ENCODE data around the gene PLEKHG4B.
"Not testable (repeated sequence)": the region's sequence is repeated elsewhere in the genome, so short reads cannot be mapped to it uniquely, and the experiment has no call there.

PLEKHG4B gene

DNA sequence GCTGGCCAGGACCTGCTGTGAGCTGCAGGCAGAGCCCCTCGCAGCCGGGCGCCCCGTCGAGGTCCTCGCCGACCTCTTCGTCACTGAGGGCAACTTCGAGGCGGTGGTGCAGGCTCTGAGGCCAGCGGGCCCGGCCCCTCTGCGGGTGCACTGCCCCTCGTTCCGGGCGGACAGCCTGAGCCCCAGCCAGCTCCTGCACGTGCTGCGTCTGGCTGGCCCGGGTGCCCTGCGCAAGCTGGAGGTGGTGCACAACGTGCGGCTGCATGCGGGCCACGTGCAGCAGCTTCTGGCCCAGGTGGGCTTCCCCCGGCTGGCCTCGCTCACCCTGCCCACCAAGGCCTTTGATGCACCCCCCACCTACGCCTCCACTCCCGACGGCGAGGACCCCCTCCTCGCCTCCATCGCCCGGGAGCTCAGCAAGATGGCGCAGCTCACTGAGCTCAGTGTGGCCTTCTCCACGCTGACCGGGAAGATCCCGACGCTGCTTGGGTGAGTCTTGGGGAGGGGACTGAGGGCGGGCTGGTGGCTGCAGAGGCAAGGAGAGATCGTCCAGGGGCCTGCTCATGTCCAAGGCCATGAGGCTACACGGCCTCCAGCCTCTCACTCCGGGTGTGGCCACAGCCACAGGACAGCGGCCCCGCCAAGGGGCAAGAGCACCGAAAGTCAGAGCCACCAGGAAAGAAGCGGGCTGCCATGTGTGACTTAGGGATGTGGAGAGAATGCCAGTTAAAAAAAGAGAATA lies 100.2 kb downstream of the PLEKHG4B start:
- DNase-seq, result no peak

- no peak for DNase-seq
Observed at GRCh38 chr5:192691-192969, 100.7 kb downstream of the PLEKHG4B start.

GRCh38 chr5:192970-193831 lies 101.2 kb downstream of the PLEKHG4B start:
- DNase-seq, result no peak

DNA sequence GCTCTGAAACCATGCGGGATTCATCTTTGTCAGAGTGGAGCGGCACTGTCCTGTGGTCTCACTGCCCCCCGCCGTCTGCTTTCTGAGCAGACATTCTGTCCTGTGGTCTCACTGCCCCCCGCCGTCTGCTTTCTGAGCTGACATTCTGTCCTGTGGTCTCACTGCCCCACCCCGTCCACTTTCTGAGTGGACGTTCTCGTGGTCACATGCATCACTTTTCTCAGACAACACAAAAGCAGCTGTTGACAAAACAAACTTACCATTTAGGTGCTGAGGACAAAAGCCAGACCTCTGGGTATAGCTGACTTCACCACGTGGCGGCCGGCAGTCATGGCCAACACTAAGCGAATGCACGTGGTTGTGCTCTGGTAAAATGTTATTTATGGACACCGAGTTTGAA lies 102.1 kb downstream of the PLEKHG4B start:
- DNase-seq, result no peak

GRCh38 chr5:194603-195209 lies 102.7 kb downstream of the PLEKHG4B start:
- DNase-seq, result no peak

GRCh38 chr5:195401-196160 lies 103.6 kb downstream of the PLEKHG4B start:
- no peak for DNase-seq

DNA sequence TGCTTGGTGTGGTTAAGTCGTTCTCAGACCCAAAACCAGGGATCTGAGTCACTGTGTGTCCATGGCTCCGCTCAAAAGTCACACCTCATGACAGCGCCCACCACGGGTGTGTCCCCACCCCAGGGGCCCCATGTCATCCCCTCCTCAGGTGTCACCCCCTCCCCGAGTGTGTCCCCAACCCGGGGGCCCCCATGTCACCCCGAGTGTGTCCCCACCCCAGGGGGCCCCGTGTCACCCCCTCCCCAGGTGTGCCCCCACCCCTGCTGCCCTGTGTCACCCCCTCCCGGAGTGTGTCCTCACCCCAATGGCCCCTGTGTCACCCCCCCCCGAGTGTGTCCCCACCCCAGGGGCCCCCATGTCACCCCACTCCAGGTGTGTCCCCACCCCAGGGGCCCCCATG lies 104.4 kb downstream of the PLEKHG4B start:
- DNase-seq, result no peak

DNA sequence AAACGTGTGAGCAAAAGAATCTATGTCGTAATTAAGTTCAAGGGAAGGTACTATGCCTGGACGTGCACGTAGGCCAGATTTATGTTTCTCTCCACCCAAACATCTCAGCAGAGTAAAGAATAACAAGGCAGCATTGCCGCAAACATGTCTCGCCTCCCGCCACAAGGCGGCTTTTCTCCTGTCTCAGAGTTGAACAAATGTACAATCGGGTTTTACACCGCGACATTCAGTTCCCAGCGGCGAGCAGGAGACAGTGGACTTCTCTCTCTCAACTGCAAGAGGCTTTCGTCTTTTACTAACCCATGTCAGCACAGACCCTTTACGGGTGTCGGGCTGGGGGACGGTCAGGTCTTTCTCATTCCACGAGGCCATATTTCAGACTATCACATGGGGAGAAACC lies 105.1 kb downstream of the PLEKHG4B start:
- not testable (repeated sequence) for DNase-seq

DNA sequence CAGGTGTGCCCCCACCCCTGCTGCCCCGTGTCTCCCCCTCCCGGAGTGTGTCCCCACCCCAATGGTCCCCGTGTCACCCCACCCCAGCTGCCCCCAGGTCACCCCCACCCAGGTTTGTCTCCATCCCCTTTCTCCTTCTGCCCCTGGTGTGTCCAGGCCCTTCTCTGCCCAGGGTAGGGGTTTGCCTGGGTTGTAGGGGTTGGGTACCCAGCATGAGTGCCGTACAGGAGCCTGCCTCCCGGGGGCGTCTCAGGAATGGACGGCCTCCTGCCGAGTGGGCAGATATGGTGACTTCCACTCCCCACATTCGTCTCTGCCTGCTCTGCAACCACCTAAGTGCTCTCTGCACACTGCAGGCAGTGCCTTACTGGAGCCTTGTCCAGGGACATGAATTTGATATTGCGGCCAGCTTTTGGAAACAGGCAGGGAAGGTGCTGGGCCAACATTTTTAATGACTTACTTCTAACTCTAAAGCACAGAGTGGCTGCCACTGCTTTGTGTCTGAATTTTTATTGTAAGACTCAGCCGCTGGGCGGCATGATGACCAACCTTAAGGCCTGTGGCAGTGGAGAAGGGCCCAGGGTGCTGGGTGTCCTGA lies 106.0 kb downstream of the PLEKHG4B start:
- no peak for DNase-seq

GRCh38 chr5:198516-199196 lies 106.7 kb downstream of the PLEKHG4B start:
- DNase-seq, result no peak

DNA sequence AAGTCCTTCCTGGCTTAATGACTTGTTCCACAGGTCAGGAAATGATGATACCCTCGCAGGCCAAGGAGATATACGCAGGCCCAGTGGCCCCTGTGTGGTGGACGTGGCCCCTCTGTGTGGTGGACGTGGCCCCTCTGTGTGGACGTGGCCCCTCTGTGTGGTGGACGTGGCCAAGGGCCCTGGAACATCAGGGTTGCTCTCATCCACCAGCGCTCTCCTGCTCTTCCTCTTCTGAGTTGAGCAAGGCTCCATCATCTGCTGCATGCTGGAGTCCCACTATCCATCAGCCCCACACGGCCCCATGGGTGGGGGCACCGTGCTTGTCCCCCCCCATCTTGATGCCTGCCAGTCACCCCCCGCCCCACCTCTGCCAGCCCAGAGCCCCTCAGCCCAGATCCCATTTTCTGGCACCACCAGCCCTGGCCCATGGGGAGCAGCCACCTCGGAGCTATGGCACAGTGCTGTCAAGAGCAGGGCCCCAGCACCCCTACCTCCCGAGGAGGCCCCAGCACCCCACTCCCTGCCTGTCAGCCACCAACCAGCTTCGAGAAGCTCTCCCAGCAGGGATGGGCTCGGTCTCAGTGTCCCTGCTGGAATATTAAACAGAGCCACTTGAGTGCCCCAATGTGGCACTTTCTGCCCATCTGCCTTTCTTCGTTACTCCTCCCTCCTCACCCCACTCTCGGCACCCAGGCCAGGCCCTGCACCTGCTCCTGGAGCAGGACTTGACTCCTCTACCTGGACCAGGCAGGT lies 107.4 kb downstream of the PLEKHG4B start:
- DNase-seq, result no peak

- no peak for DNase-seq
Observed at GRCh38 chr5:199950-200645, 108.1 kb downstream of the PLEKHG4B start.

- no peak for DNase-seq
Observed at GRCh38 chr5:200985-201384, 109.0 kb downstream of the PLEKHG4B start.

DNA sequence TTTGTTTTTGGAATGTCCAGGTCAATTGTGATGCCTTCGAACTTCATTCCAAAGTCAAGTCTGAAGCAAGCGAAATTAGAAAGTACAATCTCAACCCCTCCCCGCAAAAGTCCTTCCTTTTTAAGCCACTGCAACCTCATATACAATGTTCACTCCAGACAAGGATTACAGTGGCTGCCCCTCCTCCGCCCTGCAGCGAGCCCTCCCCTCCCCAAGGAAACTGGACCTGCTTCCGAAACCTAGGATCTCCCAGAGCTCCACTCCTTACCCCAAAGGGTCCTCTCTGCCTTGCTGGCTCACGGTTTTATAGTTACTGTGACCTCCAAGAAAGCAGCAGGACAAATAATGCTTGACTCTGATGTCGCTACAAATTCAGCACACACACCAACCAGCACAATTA lies 109.7 kb downstream of the PLEKHG4B start:
- DNase-seq, result no peak

GRCh38 chr5:203246-203930 lies 111.4 kb downstream of the PLEKHG4B start:
- no peak for DNase-seq

DNA sequence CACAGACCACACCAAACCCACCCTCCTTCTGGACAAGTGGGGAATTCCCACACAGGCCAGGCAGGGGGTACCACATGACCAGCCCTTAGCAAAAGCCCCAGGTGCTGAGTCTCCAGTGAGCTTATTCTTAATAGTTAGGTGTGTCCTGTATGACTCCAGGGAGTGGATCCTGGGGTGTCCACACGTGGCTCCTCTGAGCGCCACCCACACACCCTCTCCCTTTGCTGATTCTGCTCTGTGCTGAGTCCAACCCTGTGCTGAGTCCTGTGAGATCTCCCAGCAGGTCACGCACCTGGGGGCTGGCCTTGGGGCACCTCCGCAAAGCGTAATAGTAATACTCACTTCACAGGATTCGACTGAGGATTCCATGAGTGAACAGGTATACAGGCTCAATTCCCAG lies 112.0 kb downstream of the PLEKHG4B start:
- DNase-seq, result no peak

DNA sequence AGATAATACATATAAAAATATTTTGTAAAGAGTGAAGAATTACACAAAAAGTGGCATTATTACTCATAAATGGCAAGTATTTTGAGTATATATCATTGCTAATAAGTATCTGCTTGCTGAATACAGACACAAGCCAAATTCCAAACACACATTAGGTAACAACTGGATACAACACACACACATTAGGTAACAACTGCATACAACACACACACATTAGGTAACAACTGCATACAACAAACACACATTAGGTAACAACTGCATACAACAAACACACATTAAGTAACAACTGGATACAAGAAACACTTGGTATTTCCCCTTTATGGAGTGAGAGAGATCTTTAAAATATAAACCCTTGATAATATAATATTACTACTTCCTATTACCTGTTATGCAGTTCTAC lies 112.5 kb downstream of the PLEKHG4B start:
- no peak for DNase-seq

- DNase-seq, result no peak
Observed at GRCh38 chr5:204966-205670, 113.2 kb downstream of the PLEKHG4B start.

DNA sequence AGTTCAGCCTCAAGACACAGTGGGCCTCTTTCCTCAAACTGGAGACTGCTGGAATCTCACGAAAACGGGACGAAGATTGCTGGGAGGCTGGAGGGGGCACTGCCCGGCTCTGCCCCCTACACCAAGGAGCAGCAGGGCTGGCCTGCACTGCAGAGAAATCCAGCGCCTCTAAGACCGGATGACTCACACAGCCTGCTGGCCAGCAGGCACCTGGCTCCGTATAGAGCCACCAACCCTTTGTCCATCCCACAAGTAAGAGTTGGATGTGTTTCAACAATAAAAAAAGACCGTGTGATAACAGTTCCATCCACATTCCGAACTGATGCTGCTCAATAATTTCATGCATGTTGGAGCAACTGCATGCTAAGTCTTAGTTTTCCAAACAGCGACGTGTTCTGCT lies 114.4 kb downstream of the PLEKHG4B start:
- no peak for DNase-seq
